ENCODE data around the gene CFAP46. TPM values are rescaled to one million over a fixed set of nuclear protein-coding genes. Genes with fewer than 3 reads are reported as not detected.

The CFAP46 gene
- total and polyA plus RNA-seq, 2 of the 8 experiments (the other 6 are each of a cell fraction or from before 2014, with no cell fraction given) = 2.6 to 4.8 TPM

- TF ChIP-seq EGR1 (IDR thresholded peaks at IDR 0.05; ENCODE audit: borderline replicate concordance, low read depth, low read length) (no peak), ATF3 (IDR thresholded peaks at IDR 0.05; ENCODE audit: insufficient read depth, low read depth, low read length) (no peak), TAF1 (IDR thresholded peaks at IDR 0.05; ENCODE audit: low read depth, low read length) (no peak), JUN (IDR thresholded peaks at IDR 0.05; ENCODE audit: low read depth, low read length) (no peak), RXRA (IDR thresholded peaks at IDR 0.05; ENCODE audit: insufficient read depth, low read depth, low read length) (no peak), POLR2A (IDR thresholded peaks at IDR 0.05; ENCODE audit: control extremely low read depth in 1 of 2, low read depth in 2 of 2, low read length in 2 of 2) (no peak), NANOG (IDR thresholded peaks at IDR 0.05; ENCODE audit: insufficient read depth, low read depth, low read length, poor library complexity, severe bottlenecking) (no peak), MAFK (IDR thresholded peaks at IDR 0.05; ENCODE audit: low read depth, low read length) (no peak), TEAD4 (IDR thresholded peaks at IDR 0.05; ENCODE audit: low read depth, low read length) (no peak)
Observed at GRCh38 chr10:132865851-132866600, 76.3 kb downstream of the CFAP46 start (continued).
